Ovary (tissue), 9 donors: ENCODE data around the gene FARP1. TPM values are rescaled to one million over a fixed set of nuclear protein-coding genes. Genes with fewer than 3 reads are reported as not detected.

Source experiments
- DNase-seq, 5 donors: peaks; one replicate each; pipeline ENCODE4 v3.0.0-alpha.2; 2019 to 2020
- H3K27ac ChIP-seq, 2 donors: fragments of 200-600 bp; one replicate each; pipeline versions ENCODE4 v1.5.1 to v1.8.0; 2019 to 2022
- H3K27me3 ChIP-seq: fragments of 200-600 bp; one replicate; pipeline ENCODE4 v1.8.0; 2022
- H3K36me3 ChIP-seq: fragments of 200-600 bp; sonication (generic); one replicate; pipeline ENCODE4 v1.5.1; 2019
- H3K4me1 ChIP-seq: one replicate; pipeline ENCODE4 v1.8.1; 2013; ENCODE audit warnings: mild to moderate bottlenecking, moderate library complexity; ENCODE audit not compliant: insufficient read depth
- H3K4me3 ChIP-seq: fragments of 200-600 bp; sonication (generic); one replicate; pipeline ENCODE4 v1.5.1; 2017
- H3K9me3 ChIP-seq, 2 donors: fragments of 200-600 bp in 1 of 2; sonication (generic) in 1 of 2; one replicate each; pipeline versions ENCODE4 v1.5.1 to v1.8.1; 2013 to 2019; ENCODE audit warnings: mild to moderate bottlenecking in 1 of 2, moderate library complexity in 1 of 2
- EP300 ChIP-seq: sonication (generic); formaldehyde crosslinking; IDR thresholded peaks from one replicate; pipeline ENCODE4 v1.6.1; 2017; ENCODE audit warnings: antibody characterized with exemption
- POLR2A ChIP-seq: fragments of 450-650 bp; IDR thresholded peaks from one replicate; pipeline ENCODE4 v1.6.1; 2017; ENCODE audit warnings: antibody characterized with exemption, mild to moderate bottlenecking, moderate library complexity
- WGBS, 3 donors: extraction: QIAGEN DNeasy Blood & Tissue Kit in 1 of 3; methylation state at CpG; one replicate each; pipeline versions ENCODE4 v1.1.5 to v1.1.7; 2013 to 2017; 5-methylcytosine and 5-hydroxymethylcytosine counted together
- intact Hi-C, 4 donors: fragments of 100-400 bp; cut with DNase I; formaldehyde crosslinking; loops; one replicate each; pipeline versions ENCODE4 v1.11.0 to v1.15.1; 2022 to 2023
- polyA plus RNA-seq, 2 donors: library from polyadenylated mRNA; stranded (reverse); fragments of 200-250 nt in 1 of 2; fragments of 350-450 nt in 1 of 2; fragmentation: Illumina TruSeq in 1 of 2; extraction: RNeasy Lipid Tissue Mini Kit (QIAGEN cat#74804) in 1 of 2; gene quantifications; one replicate each; pipeline ENCODE4 v1.2.3, GENCODE V29; 2013 to 2014
- total RNA-seq, 7 donors: library from RNA; depleted of rRNA in 2 of 7; stranded (reverse); fragments of >200 nt in 2 of 7; fragmentation: NEBNext Ultra II Directional in 3 of 7; extraction: Animal tissue kit (Norgen Biotek cat#: 25700) in 3 of 7; gene quantifications; one replicate each; pipeline versions ENCODE4 v1.1.0 to v1.2.4, GENCODE V29; 2016 to 2023
- TF ChIP-seq, protein P1 (sequence below), 3 donors: fragments of 450-650 bp in 2 of 3; fragments of 200-600 bp in 1 of 3; IDR thresholded peaks; one replicate each; pipeline versions ENCODE4 v1.5.1 to v1.8.0; 2016 to 2022; ENCODE audit warnings: antibody characterized with exemption in 3 of 3, mild to moderate bottlenecking in 1 of 3
- donor health status: DM: no; HTN: no; CAD: no; lungs with moderate emphysema.
- donor health status: DM: no; HTN: no; CAD: no.
- donor health status: Bipolar disorder and iron deficiency.
- donor health status: DM: yes; HTN: yes; CAD: no.
- donor health status: DM: no; HTN: no; CAD: no.
- donor health status: DM: yes; HTN: yes; CAD: no.

The FARP1 gene
- total and polyA plus RNA-seq, 9 donors = 10.2 to 90.1 (median 35.6) TPM

GRCh38 chr13:98403076-98403475 lies 260.2 kb downstream of the FARP1 start:
- DNase-seq = no peak
- H3K36me3 ChIP-seq = no peaks in the 10 kb centered on the region
- intact Hi-C loops = no loop called here
- no peak overlapping the region for H3K4me3 ChIP-seq
- H3K9me3 ChIP-seq = no peaks in the 10 kb centered on the region
- no peaks in the 10 kb centered on the region for H3K4me1 ChIP-seq
- H3K27me3 ChIP-seq = no peaks in the 10 kb centered on the region
- no peak overlapping the region for H3K27ac ChIP-seq
- TF ChIP-seq, protein P1, sequence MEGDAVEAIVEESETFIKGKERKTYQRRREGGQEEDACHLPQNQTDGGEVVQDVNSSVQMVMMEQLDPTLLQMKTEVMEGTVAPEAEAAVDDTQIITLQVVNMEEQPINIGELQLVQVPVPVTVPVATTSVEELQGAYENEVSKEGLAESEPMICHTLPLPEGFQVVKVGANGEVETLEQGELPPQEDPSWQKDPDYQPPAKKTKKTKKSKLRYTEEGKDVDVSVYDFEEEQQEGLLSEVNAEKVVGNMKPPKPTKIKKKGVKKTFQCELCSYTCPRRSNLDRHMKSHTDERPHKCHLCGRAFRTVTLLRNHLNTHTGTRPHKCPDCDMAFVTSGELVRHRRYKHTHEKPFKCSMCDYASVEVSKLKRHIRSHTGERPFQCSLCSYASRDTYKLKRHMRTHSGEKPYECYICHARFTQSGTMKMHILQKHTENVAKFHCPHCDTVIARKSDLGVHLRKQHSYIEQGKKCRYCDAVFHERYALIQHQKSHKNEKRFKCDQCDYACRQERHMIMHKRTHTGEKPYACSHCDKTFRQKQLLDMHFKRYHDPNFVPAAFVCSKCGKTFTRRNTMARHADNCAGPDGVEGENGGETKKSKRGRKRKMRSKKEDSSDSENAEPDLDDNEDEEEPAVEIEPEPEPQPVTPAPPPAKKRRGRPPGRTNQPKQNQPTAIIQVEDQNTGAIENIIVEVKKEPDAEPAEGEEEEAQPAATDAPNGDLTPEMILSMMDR (IDR thresholded peaks at IDR 0.05) = no peak
- TF ChIP-seq EP300 (no peak), POLR2A (no peak)
- 94 to 97% (median 96%) methylated on average over 2 of the region's 2 CpGs for WGBS, 3 donors

DNA sequence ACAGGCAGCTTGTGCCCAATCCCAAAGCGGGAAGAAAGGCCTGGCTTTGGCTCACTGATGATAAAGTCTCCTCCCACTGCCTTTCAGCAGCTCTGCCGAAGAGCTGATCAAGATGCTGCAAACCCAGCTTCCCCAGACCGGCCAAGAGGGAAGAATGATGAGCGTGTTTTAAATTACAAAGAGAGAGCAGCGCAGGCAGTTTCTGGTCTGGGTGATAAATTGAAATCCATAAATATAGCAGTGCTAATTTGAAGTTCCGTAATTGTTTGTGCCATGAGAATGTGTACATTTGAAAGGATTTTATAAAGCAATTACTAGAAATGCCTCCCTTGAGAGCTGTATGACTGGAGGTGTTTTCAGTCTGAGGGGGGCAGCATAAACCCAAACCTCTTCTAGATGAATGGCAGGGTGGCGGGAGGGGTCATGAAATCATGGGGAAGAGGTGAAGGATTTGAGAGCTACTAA lies 262.2 kb downstream of the FARP1 start:
- H3K27ac ChIP-seq = no peak overlapping the region
- H3K4me3 ChIP-seq = no peak overlapping the region
- no peaks in the 10 kb centered on the region for H3K27me3 ChIP-seq
- TF ChIP-seq, protein P1 (IDR thresholded peaks at IDR 0.05) = no peak
- TF ChIP-seq EP300 (no peak), POLR2A (no peak)
- WGBS, 3 donors = 23 to 29% (median 23%) methylated on average over 7 of the region's 7 CpGs
- DNase-seq = no peak
- intact Hi-C loops = no loop called here
- no peaks in the 10 kb centered on the region for H3K4me1 ChIP-seq
- no peaks in the 10 kb centered on the region for H3K36me3 ChIP-seq
- H3K9me3 ChIP-seq = no peaks in the 10 kb centered on the region

DNA sequence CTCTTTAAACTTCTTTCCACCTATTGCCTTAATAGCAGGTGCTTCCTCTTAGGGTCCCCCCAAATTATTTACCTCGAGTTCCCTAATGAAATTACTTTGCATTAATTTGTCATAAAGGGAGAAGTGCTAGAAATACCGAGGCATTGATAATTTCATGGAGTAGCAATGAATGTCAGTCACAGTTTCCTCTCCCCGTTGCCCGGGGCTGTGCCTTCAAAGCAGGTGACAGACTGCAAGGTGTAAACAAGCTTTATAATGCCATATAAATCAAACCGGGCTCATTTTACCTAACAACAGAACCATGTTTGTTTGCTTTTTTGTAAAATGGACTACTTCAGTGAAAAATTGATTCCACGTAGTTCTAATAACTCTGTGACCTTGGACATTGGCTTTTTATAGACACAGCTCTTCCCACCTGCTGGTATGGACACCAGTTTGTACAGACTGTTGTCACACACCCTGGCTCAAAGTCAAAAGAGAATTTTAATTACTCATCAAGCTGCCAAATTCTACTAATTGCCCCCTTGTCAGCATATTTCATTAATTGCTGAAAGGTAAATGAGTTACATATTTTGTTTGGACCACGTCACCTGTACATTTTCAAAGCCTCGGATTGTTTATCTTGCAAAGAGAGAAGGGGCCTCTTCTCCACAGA lies 262.9 kb downstream of the FARP1 start:
- Histone ChIP-seq H3K36me3 (no peaks in the 10 kb centered on the region), H3K9me3 (no peaks in the 10 kb centered on the region), H3K4me1 (no peaks in the 10 kb centered on the region), H3K27me3 (no peaks in the 10 kb centered on the region), H3K27ac (no peak overlapping the region), H3K4me3 (no peak overlapping the region)
- TF ChIP-seq EP300 (no peak), POLR2A (no peak)
- TF ChIP-seq, protein P1 (IDR thresholded peaks at IDR 0.05) = no peak
- intact Hi-C loops = no loop called here
- WGBS, 3 donors = 75 to 79% (median 77%) methylated on average over 8 of the region's 8 CpGs
- DNase-seq = no peak

- no peaks in the 10 kb centered on the region for H3K36me3 ChIP-seq
- intact Hi-C loops = no loop called here
Measured at GRCh38 chr13:98406427-98406826, 263.5 kb downstream of the FARP1 start.

More at GRCh38 chr13:98406427-98406826, 263.5 kb downstream of the FARP1 start:
- no peaks in the 10 kb centered on the region for H3K4me1 ChIP-seq
- TF ChIP-seq POLR2A (no peak), EP300 (no peak)
- TF ChIP-seq, protein P1 (IDR thresholded peaks at IDR 0.05) = no peak
- no peak overlapping the region for H3K4me3 ChIP-seq
- WGBS, 3 donors = 84 to 89% (median 89%) methylated on average over 9 of the region's 9 CpGs
- DNase-seq = no peak
- H3K27me3 ChIP-seq = no peaks in the 10 kb centered on the region
- H3K9me3 ChIP-seq = no peaks in the 10 kb centered on the region
- no peak overlapping the region for H3K27ac ChIP-seq
